NK-92 (cell line): ENCODE measurements around the gene SPG7.

Experiments used
- DNase-seq: peaks from one replicate; lab custom pipeline; 2025; ENCODE audit not compliant: unreplicated experiment; lab: John Stamatoyannopoulos, UW

Gene SPG7

GRCh38 chr16:89510526-89510925, 2.3 kb downstream of the SPG7 start:
- DNase-seq = no peak

GRCh38 chr16:89511374-89511773, 3.2 kb downstream of the SPG7 start:
- no peak for DNase-seq

- no peak for DNase-seq
These were observed 4.2 kb downstream of the SPG7 start for GRCh38 chr16:89512453-89512852.

DNA sequence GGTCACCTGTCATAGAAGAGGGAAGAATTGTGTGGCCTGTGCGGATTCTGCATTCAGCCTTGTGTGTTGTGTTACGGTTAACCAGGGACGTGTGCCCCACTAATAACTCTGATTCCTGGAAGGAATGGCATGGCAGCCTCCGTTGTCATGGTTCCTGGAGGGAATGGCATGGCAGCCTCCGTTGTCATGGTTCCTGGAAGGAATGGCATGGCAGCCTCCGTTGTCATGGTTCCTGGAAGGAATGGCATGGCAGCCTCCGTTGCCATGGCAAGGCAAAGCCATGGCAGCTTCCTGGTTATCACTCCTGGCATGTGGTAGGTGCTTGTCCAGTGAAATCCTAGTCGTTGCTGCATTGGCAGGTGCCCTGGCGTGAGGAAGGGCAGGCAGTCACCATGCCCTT, 8.9 kb downstream of the SPG7 start:
- no peak for DNase-seq

- DNase-seq = no peak
These were observed 11.7 kb downstream of the SPG7 start for GRCh38 chr16:89519881-89520280.

DNA sequence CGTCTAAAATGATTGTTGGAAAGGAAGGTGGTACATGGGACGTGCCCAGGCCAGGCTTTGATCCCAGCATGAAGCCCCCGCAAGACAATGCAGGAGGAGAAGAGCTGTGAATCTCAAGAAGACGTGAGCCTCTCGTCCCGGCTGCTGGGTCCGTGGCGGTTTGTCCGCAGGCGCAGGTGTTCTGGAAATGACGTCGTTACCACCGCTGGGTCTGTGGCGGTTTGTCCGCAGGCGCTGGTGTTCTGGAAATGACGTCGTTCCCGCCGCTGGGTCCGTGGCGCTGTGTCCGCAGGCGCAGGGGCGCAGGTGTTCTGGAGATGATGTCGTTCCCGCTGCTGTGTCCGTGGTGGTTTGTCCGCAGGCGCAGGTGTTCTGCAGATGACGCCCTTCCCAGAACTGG, 14.1 kb downstream of the SPG7 start:
- no peak for DNase-seq

DNA sequence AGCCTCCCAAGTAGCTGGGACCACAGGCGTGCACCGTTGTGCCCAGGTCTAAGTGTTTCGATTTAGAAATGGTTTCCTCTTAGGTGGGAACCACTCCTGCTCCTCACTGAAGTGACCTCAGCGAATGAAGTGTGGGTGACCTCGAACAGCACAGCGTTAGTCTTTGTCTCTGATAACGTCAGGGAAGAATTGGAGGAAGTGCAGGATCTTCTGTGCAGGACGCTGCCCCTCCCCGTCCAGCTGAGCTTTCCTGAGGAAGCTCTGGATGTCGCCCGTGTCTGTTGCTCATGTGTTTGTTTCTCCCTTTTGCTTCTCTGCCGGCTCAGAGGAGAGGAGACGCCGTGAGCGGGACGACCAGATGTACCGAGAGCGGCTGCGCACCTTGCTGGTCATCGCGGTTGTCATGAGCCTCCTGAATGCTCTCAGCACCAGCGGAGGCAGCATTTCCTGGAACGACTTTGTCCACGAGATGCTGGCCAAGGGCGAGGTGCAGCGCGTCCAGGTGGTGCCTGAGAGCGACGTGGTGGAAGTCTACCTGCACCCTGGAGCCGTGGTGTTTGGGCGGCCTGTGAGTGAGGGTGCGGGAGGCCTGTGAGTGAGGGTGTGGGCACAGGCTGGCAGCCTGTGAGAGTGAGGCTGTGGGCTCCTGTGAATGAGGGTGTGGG, 15.6 kb downstream of the SPG7 start:
- DNase-seq = no peak

- no peak for DNase-seq
These were observed 17.1 kb downstream of the SPG7 start for GRCh38 chr16:89525146-89525913.

DNA sequence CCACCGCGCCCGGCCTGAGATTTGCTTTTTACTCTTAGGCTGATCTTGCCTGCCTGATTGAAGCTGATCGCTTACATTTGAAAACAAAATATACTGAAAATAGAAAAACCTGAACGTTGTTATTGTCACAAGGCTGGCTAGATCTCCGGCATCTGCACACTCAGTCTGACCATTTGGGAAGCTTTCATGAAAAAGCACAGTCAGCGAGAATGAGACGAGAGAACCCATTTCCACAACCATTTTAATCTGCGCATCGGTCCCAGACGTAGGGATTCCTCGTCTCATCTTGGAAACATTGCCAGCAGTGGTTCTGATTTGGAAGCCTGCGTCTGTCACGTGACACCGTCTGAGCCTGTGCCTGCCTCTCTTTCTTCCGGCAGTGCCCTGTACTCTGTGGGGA, 20.9 kb downstream of the SPG7 start:
- DNase-seq = no peak

DNA sequence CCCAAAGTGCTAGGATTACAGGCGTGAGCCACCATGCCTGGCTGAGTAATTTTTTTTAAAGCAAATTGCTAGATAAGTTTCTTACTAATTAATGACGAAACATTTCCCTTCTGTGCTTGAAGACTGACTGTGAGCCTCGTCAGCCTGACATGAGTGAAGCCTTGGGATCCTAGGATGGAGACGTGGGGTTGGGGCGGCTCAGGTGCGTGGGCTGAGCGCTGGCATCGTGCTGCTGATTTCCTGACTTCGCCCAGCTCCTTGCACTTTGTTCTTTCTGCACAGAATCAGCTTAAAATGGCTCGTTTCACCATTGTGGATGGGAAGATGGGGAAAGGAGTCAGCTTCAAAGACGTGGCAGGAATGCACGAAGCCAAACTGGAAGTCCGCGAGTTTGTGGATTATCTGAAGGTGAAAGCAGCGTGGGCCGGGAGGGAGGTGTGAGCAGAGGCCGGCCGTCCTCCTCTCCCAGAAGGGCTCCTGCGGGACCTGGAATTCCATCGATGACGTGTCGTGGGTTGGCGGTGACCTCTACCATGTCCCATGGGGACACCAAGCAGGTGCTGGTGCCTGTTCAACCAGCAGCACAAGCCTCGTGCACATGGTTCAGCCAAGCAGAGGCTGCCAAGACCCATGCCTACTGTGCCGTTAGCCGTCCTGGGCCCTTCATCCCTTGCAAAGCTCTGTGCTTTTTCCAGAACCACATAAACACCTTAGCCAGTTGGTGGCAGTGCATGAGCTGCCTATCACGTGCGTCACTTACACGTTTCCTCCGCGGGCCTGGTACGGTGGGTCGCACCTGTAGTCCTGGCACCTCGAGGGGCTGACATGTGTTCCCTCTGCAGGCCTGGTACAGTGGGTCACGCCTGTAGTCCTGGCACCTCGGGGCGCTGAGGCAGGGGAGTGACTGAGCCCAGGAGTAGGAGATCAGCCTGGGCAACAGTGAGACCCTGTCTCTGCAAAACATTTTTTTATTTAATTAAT, 22.5 kb downstream of the SPG7 start:
- no peak for DNase-seq

DNA sequence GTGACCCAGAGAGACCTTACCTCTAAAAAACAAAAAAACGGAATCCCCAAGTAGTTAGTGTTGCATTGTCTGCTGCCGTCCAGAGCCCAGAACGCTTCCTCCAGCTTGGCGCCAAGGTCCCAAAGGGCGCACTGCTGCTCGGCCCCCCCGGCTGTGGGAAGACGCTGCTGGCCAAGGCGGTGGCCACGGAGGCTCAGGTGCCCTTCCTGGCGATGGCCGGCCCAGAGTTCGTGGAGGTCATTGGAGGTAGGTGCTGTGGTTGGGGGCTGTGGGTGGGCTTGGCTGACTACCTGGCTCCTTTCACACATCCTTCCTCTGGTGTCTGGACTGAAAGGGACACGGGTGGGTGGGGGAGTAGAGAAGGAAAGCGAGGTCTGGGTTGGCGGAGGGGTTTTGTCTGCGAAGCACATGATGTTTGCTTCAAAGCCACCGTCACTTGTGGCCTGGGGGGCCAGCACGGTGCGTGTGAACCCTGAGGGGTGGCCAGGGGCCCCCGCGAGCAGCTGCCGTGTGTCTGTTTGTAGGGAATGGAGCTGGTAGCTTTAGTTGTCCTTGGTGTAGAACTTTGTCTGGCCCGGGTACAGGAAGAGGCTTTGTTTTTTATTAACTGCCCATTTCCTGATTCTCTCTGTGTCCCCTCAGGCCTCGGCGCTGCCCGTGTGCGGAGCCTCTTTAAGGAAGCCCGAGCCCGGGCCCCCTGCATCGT, 23.8 kb downstream of the SPG7 start:
- DNase-seq = no peak

GRCh38 chr16:89534252-89534756, 26.1 kb downstream of the SPG7 start:
- no peak for DNase-seq

DNA sequence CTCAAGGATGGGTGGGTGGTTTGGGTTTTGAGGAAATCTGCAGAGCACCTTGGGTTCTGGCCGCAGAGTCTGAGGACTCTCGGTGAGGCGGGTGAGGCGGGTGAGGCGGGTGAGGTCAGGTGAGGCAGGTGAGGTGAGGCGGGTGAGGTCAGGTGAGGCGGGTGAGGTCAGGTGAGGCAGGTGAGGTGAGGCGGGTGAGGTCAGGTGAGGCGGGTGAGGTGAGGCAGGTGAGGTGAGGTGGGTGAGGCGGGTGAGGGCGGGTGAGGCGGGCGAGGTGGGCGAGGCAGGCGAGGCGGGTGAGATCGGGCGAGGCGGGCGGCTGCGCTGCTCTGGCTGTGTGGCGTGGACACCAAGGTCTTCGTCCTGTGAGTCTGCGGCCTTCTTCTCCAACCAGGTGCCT, 28.2 kb downstream of the SPG7 start:
- no peak for DNase-seq

- DNase-seq = no peak
These were observed 28.8 kb downstream of the SPG7 start for GRCh38 chr16:89536886-89537548.

GRCh38 chr16:89537549-89537925, 29.3 kb downstream of the SPG7 start:
- no peak for DNase-seq

GRCh38 chr16:89538286-89538685, 30.1 kb downstream of the SPG7 start:
- no peak for DNase-seq

- DNase-seq = no peak
These were observed 32.4 kb downstream of the SPG7 start for GRCh38 chr16:89540557-89540956.

DNA sequence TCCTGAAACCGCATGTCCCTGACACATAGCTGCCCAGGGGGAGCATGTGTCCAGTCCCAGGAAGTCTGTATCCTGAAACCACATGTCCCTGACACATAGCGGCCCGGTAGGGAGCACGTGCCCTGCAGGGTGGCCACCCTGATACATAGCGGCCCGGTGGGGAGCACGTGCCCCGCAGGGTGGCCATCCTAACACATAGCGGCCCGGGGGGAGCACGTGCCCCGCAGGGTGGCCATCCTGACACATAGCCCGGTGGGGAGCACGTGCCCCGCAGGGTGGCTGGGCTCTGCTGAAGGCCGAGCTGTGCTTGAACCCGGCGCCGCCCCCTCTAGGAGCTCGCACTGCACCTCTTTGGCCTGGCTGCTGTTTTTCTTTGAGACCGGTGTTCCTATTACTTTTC, 33.6 kb downstream of the SPG7 start:
- no peak for DNase-seq

DNA sequence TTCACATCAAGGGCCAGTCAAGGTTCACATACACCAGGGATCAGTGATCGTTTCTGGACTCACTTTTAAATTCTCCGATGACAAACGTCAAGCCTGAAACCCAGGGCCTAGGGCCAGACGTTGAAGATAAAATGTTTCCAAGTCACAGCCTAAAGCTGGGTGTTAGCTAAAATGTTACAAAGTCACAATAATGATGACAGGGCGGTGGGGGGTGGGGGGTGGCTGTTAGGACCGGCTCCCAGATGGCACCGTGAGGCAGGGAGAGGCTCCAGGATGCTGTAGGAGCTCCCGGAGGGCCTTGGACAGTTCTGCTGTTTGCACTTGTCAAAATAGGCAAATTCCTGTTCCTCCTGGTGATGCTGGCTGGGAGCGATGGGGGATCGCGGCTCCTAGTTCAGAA, 35.9 kb downstream of the SPG7 start:
- no peak for DNase-seq

GRCh38 chr16:89544713-89545043, 36.5 kb downstream of the SPG7 start:
- no peak for DNase-seq
